DMS53 treated with DMSO at 0.1 percent for 48 hours (cell line): ENCODE data around the gene INAFM1.
A peak's percentile ranks its signal among the peaks of the same experiment; 100 is the strongest.
"Not testable (repeated sequence)": the region's sequence is repeated elsewhere in the genome, so short reads cannot be mapped to it uniquely, and the experiment has no call there.

Experiments
- DNase-seq: peaks from one replicate; lab custom pipeline; 2025; ENCODE audit not compliant: unreplicated experiment; lab: John Stamatoyannopoulos, UW

INAFM1 gene

DNA sequence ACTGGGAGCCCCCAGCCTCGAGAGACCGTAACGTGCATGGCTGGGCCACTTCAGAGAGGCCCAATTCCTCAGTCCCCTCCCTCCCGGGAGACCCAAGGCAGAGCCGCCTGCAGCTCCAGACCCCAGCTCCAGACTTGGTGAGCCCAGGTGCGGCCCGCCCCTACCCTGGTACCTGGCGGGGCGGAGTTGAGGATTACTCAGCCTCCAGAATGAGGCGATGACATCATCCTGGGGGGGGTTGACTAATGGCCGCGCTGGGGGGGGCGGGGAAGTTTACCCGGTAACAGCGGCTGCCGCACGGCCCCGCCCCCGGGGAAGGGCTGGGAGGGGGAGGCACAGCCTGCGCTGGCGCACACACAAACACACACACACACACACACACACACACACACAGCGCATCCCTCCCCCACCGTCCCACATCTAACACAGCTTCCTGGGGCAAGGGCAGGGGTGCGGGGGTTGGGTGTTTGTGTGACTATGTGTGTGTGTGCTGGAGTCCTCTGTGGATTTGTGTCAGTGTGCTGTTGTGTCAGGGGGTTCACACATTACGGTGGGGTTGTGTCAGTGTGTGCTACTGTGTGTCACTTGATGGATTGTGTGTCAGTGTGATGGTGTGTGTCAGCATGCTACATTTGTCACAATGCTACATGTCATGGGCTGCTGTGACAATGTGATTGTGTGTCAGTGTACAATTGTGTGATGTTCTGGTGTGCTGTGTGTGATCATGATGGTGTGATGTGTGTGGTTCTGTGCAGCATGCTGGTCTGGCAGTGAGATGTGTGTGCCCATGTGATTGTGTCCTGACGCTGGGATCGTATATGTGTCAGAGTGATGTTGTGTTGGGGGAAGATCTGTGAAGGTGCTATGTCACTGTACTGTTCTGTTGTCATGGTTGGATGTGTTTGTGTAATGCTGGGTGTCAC is 33.4 kb upstream of the INAFM1 start:
- DNase-seq, result peak; percentile 76

- no peak for DNase-seq
These were observed 32.6 kb upstream of the INAFM1 start for GRCh38 chr19:47241919-47242577.

DNA sequence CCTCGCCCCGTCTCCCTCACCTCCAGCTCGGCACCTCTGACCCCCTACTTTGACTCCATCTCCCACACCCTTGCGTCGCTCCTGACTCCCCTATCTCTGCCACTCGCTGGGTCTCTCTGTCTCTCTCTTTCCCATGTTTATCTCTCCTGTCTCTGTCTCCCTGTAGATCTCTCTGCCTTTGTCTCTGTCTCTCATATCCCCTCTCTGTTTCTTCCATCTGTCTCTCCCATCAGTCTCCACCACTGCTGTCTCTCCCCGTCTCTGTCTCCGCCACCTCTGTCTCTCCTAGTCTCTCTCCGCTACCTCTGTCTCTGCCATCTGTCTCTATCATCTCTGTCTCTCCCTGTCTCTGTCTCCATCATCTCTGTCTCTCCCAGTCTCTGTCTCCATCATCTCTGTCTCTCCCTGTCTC is 31.3 kb upstream of the INAFM1 start:
- DNase-seq, result peak; percentile 23

DNA sequence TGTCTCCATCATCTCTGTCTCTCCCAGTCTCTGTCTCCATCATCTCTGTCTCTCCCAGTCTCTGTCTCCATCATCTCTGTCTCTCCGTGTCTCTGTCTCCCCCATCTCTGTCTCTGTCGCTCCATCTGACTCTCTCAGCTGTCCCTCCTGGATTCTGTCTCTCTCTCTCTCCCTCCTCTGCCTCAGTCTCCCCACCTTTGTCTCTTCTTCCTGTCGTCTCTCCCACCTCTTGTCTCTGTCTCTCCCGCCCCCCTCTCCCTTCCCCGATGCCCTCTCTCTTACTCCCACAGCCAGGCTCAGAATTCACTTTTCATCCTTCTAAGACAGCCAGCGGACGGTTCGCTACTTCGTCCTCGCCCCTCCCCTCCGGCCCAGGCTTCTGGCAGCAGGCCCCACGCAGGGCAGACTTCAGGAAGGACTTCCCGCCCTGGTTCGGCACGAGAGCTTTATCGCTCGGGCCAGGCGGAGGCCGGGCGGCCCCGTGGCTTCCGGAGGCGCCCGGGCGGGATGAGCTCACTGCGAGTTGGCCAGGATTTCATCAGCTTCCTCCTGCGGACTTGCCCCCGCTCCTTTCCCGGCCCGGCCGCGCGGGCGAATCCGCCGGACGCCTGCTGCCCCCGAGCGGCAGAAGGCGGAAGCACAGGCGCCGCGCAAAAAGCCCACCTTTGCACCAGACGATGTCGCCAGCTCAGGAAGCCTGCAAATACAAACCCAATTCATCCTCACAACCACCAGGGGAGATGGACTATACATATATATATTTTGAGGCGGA is 30.7 kb upstream of the INAFM1 start:
- DNase-seq, result peak; percentile 92

DNA sequence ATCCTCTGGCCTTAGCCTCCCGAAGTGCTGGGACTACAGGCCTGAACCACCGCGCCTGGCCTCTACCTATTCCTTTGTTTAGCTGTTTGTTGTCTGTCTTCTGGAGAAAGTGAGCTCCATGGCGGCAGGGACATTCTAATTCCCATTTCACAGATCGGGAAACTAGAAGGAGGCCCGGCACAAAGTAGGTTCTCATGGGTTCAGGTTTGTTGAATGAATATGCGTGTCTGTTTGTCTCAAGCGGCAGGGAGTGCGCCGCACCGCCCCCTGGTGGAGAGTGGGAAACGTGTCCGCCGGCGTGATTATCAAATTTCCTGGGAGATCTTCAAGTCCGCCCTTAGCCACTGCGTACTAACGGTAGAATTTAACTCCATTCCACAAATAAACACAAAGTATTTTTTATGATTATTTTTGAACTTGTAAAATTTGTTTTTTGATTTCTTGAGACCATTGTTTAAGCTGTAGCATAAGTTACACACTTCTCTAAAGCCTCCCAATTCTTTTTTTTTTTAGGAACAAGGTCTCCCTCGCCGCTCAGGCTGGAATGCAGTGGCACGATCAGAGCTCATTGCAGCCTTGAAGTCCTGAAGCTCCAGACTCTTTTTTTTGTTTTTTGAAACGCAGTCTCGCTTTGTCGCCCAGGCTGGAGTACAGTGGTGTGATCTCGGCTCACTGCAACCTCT is 27.2 kb upstream of the INAFM1 start:
- peak; percentile 60 for DNase-seq

DNA sequence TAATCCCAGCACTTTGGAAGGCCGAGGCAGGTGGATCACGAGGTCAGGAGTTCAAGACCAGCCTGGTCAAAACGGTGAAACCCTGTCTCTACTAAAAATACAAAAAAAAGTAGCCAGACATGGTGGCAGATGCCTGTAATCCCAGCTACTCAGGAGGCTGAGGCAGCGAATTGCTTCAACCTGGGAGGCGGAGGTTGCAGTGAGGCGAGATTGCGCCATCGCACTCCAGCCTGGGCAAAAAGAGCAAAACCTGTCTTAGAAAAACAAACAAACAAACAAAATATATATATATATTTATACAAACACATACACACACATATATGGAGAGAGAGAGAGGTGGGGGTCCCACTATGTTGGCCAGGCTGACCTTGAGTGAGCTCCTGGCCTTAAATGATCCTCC is 21.7 kb upstream of the INAFM1 start:
- DNase-seq, result not testable (repeated sequence)

DNA sequence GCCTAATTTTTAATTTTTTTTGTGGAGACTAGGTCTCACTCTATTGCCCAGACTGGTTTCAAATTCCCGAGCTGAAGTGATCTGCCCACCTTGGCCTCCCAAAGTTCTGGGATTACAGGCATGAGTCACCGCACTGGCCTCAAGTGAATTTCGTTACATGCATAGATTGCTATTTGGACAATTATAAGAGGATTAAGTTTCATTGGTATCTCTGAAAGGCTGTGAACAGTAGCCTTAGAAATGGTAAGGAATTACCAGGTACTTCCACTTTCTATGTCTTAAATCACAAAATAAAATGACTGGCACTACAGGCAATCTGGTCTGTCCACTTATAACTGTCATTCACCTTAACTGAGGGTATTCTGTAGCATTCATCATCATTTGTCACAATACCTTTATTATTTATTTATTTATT is 21.2 kb upstream of the INAFM1 start:
- no peak for DNase-seq

- DNase-seq, result no peak
These were observed 20.7 kb upstream of the INAFM1 start for GRCh38 chr19:47253970-47254369.

GRCh38 chr19:47255879-47256692 is 18.6 kb upstream of the INAFM1 start, which contains the start of gene CCDC9:
Gene CCDC9 (plus strand): TSS chr19:47256525. CDS start chr19:47258401, 1,876 bp downstream.
- peak; percentile 97 for DNase-seq

DNA sequence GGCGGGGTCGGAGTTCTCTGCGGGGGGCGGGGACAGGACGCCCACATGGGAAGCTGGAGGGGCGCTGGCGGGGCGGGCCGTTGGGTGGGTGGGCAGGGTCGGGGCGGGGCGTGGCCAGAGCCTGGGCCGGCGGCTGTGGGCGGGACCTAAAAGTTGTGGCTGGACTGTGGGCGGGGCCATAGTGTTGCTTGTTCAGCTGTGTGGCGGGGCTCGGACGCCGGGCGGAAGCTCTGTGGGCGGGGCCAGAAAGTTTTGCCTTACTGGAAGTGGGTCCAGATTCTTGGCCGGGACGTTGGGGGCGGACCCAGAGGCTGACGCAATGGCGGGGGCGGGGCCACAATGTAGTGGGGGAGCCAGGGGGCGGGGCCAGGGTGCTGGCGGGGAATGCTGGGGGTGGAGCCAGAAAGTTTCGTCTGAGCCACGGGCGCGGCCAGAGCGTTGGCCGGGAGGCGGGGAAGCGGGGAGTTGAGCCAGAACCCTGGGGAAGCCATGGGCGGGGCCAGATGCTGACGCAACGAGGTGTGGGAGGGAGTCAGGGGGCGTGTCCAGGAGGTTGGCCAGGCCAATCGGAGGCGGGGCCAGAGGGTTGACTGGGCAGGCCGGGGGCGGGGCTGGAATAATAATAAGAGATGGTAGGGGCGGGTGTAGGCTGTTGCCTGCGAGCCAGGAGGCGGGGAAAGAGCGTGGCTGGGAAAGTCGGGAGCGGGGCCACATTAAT is 17.8 kb upstream of the INAFM1 start:
- peak; percentile 99 for DNase-seq

DNA sequence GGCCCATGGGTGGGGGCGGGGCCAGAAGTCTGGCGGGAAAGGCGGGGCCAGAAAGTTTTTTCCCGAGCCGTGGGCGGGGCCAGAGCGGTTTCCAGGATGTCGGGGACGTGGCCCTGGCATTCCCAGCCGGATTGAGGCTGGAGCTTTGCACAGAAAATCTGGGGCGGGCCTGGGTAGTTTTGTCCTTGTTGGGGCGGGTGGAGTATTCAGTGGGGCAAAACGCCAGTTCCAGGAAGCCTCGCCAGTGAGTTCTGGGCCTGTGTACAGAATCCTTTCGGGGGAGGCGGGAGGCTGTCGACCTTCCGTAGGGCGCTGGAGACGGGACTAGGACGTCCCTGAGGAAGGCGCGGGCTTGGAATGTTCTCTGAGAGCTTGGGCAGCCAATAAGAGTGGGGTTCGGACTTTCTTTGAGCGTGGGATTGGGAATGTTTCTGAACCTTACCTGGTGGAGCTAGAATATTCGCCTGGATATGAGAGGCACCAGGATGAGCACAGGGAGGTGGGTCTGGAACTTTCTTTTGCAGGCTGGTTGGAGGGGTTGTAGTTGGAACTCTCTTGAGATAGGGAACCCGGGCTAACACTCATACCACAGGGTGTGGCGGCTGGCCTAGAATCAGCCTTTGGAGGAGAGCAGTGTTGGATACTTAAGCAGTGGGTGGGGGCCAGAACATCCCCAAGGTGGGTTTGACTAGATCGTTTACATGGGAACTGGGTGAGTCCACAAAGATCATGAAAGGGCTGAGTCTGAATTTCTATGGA is 17.1 kb upstream of the INAFM1 start:
- no peak for DNase-seq

DNA sequence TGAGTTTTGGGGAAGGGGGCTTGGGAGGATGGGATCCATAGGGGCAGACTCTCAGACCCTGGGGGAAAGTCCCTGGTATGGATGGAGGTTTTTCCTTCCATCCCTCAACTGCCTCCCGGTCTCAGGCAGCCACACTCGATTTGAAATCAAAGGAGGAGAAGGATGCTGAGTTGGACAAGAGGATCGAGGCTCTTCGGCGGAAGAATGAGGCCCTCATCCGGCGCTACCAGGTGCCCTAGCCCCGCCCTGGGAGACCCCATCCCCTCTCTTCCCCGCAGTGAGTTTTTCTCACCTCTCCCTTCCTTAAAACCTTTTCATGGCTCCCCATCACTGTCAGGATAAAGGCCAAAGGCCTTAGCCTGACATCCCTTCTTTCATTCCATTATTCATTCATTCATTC is 16.3 kb upstream of the INAFM1 start:
- DNase-seq, result no peak

DNA sequence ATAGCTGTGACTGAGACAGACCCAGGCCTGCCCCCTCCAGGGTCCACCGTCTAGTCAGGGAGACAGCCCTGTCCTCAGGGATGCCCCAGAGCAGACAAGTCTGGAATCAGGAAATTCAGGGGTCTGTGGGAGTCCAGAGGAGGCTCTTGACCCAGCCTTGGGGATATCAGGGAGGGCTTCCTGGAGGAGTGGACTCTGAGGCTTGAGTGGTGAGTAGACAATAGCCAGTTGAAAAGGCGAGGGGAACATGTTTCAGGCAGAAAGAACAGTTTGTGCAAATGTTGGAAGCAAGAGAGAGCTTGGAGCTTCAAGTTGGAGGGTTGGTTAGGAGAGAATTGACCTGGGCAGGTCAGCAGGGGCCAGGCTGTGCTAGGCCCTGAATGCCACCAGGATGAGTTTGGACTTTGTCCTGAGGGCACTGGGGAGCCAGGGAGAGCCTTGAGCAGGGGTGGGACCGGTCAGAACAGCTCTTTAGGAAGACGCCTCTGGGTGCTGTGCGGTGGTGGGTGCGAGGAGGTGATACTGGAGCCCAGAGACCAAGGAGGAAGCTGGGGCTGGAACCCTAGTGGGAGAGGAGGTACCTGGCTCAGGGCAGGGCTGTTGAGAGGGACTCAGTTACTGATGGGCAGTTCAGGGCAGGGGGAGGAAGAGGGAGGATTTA is 15.7 kb upstream of the INAFM1 start:
- DNase-seq, result no peak

DNA sequence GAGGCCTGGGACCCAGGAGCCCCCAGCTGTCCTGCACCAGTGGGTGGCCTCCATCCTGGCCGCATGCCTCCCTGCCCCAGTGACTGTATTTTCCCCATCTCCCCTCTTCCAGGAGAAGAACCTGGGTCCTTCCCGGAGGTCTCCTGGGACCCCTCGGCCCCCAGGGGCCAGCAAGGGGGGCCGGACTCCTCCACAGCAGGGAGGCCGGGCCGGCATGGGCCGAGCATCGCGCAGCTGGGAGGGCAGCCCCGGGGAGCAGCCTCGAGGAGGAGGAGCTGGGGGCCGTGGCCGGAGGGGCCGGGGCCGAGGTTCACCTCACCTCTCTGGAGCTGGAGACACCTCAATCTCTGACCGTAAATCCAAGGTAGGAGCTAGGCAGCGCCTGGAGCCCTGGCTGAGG is 14.2 kb upstream of the INAFM1 start:
- DNase-seq, result no peak

DNA sequence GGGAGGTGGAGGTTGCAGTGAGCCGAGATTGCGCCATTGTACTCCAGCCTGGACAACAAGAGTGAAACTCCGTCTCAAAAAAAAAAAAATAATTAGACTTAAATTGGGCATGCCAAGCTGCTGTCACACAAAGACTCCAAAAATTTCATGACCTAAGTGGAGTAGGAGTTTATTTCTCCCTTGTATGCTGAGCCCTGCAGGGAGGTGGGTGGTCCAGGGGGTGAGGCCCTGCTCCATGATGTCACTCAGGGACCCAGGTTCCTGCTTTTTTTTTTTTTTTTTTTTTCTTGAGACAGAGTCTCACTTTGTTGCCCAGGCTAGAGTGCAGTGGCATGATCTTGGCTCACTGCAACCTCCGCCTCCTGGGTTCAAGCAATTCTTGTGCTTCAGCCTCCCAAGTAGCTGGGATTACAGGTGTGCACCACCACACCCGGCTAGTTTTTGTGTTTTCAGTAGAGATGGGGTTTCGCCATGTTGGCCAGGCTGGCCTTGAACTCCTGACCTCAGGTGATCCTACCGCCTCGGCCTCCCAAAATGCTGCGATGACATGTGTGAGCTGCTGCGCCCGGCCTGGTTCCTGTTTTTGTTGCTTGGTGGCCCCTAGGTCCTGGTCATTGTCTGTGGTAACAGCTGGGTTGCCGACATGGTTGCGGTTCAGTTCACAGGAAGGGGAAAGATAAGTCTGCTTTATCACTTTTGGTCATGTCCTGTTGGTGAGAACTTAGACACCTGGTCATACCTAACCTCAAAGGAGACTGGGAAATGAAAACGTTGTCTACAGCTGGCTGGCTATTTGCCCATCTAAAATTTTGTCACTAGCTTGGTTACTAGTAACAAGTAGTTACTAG is 12.5 kb upstream of the INAFM1 start:
- DNase-seq, result not testable (repeated sequence)

- DNase-seq, result no peak
These were observed 10.1 kb upstream of the INAFM1 start for GRCh38 chr19:47264629-47265028.

GRCh38 chr19:47266401-47266941 is 8.2 kb upstream of the INAFM1 start:
- no peak for DNase-seq
